ENCODE measurements around the gene ENTR1.

DNA sequence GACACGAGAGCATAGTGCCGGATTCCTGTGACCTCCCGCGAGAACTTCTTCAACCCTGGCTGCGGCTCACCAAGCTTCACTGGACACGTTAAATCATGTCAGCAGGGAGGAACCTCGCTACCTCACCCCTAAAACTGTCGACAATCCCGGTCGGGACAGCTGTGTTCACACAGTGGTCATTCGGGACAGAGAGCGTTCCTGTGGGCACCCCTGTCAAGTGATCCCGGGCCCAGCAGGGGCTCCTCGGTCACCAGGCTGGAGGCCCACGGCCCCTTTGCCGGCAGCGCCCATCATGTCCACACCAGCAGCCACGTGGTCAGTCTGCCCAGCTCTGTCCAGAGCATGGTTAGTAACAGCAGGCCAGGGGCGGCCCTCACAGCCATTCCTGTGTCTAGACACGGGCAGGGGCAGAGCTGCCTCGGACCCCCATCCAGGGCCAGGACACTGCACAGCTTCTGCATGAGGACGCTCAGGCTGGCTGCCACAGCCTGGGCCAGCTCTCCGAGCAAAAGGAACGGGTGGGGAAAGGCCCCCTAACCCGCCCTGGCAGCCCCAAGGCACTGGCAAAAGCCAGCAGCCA, 25.7 kb upstream of the ENTR1 start:
- TF ChIP-seq, protein P1, sequence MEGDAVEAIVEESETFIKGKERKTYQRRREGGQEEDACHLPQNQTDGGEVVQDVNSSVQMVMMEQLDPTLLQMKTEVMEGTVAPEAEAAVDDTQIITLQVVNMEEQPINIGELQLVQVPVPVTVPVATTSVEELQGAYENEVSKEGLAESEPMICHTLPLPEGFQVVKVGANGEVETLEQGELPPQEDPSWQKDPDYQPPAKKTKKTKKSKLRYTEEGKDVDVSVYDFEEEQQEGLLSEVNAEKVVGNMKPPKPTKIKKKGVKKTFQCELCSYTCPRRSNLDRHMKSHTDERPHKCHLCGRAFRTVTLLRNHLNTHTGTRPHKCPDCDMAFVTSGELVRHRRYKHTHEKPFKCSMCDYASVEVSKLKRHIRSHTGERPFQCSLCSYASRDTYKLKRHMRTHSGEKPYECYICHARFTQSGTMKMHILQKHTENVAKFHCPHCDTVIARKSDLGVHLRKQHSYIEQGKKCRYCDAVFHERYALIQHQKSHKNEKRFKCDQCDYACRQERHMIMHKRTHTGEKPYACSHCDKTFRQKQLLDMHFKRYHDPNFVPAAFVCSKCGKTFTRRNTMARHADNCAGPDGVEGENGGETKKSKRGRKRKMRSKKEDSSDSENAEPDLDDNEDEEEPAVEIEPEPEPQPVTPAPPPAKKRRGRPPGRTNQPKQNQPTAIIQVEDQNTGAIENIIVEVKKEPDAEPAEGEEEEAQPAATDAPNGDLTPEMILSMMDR (IDR thresholded peaks at IDR 0.05): no peak
- TF ChIP-seq POLR2AphosphoS5 (IDR thresholded peaks at IDR 0.05): no peak
